Measurements from ENCODE around the gene PROK1.

The PROK1 gene

DNA sequence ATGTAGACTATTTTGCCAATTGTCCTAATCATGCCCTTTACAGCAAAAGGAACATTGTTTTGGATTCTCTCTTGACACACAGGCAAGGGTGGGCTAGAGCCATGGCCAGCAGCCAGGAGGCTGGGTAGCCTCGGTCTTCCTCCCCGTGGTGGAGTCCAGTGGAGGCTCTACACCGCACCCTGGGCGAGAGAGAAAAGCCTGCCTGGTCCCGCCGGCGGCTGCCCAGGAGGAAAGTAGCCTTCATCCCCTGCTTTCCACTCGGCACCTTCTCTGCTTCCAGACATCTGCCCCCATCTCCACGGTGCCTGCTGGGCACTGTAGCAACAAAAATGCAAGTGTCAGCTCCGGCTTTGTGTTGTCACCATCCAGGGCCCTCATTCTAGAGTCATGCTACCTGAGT, 21.6 kb downstream of the PROK1 start:
- H3K4me3 ChIP-seq (ENCODE audit: low read depth, low read length) = no peak overlapping the region
- in situ Hi-C loops (cut with HindIII; ENCODE audit: low sequenced_read_pairs) = no loop called here
- TF ChIP-seq, protein P1, sequence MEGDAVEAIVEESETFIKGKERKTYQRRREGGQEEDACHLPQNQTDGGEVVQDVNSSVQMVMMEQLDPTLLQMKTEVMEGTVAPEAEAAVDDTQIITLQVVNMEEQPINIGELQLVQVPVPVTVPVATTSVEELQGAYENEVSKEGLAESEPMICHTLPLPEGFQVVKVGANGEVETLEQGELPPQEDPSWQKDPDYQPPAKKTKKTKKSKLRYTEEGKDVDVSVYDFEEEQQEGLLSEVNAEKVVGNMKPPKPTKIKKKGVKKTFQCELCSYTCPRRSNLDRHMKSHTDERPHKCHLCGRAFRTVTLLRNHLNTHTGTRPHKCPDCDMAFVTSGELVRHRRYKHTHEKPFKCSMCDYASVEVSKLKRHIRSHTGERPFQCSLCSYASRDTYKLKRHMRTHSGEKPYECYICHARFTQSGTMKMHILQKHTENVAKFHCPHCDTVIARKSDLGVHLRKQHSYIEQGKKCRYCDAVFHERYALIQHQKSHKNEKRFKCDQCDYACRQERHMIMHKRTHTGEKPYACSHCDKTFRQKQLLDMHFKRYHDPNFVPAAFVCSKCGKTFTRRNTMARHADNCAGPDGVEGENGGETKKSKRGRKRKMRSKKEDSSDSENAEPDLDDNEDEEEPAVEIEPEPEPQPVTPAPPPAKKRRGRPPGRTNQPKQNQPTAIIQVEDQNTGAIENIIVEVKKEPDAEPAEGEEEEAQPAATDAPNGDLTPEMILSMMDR (IDR thresholded peaks at IDR 0.05; ENCODE audit: low read depth, low read length, missing control alignments) = no peak
- DNase-seq (ENCODE audit: low read depth) = no peak

DNA sequence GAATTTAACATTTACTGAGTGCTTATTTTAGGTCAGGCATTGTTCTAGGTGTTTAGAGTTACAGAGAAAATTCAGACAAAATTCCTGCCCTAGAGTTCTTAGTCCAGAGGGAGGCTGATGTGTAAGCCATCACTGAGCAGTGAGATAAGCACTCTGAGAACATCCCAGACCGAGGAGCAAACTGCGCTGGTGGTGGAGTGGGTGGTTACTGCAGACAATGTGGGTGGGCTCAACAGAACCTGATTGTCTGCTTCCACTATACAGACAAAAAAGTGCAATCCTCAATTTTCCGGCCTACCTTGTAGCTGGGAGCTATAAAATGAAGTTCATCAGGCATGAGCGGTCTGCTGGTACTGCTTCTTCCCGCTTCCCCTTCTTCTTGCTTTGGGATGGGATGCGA, 23.5 kb downstream of the PROK1 start:
- TF ChIP-seq, protein P1 (IDR thresholded peaks at IDR 0.05; ENCODE audit: low read depth, low read length, missing control alignments) = no peak
- in situ Hi-C loops (cut with HindIII; ENCODE audit: low sequenced_read_pairs) = no loop called here
- no peak overlapping the region for H3K4me3 ChIP-seq (ENCODE audit: low read depth, low read length)
- DNase-seq (ENCODE audit: low read depth) = no peak

DNA sequence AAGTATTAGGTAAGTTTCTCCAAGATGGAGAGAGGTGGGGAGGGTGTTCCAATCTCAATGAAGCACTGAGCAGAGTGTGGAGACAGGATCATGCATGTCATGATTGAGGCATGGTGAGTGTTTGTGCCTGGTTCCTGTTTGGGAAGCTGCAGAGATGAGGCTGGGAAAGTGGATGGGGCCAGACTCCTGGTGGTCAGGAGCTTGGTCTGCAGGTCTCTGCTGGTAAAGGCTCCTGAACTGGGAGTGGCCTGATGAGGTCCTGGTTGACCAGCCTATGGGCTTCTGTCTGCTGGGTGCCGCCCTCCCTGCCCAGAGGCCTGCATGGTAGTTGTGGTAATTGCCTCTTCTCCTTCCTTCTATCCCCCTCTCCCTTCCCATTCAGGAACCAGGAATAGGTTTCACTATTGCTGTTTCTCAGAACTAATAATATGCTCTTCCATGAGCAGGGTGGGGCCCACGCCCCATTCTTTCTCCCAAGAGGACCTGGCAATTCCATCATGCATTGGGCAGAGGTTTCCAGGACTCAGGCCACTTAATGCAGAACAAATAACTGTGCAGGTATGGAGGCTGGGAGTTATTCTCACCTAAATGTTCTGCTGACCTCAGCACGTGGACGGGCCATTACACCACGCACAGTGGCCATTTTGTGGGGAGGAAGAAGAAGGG, 24.5 kb downstream of the PROK1 start:
- DNase-seq (ENCODE audit: low read depth) = no peak
- TF ChIP-seq, protein P1 (IDR thresholded peaks at IDR 0.05; ENCODE audit: low read depth, low read length, missing control alignments) = no peak
- in situ Hi-C loops (cut with HindIII; ENCODE audit: low sequenced_read_pairs) = no loop called here
- no peak overlapping the region for H3K4me3 ChIP-seq (ENCODE audit: low read depth, low read length)

DNA sequence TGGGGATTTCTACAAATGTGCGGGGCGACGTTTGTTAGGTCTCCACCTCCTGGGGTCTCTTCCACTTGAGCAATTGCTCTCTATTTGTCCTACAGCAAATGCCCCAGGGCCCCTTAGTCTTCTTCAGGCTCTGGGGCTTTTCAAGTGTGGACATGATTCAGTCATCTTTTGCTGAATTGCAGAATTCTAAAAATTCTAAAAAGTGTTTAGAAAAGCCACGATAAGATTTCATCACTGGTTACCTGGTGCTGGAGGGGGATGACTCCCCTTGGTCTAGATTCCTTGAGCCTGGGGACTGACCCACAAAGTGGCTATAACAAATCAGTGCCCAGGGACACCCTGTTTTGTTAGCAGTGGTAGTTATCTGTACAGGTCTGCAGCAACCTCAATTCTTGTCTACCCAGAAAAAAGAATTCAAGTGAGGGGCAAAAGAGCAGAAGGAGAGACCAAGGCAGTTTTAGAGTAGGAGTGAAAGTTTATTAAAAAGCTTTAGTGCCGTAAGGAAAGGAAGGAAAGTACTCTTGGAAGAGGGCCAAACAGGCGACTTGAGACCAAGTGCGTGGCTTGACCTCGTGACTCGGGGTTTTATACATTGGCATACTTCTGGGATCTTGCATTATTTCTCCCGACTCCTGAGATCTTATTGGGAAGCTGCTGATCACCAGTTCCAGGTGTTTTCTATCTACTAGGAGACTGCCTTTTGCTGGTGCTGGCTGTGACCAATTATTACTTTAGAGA, 25.2 kb downstream of the PROK1 start:
- no peak overlapping the region for H3K4me3 ChIP-seq (ENCODE audit: low read depth, low read length)
- no peak for DNase-seq (ENCODE audit: low read depth)
- TF ChIP-seq, protein P1 (IDR thresholded peaks at IDR 0.05; ENCODE audit: low read depth, low read length, missing control alignments) = no peak
- in situ Hi-C loops (cut with HindIII; ENCODE audit: low sequenced_read_pairs) = no loop called here

DNA sequence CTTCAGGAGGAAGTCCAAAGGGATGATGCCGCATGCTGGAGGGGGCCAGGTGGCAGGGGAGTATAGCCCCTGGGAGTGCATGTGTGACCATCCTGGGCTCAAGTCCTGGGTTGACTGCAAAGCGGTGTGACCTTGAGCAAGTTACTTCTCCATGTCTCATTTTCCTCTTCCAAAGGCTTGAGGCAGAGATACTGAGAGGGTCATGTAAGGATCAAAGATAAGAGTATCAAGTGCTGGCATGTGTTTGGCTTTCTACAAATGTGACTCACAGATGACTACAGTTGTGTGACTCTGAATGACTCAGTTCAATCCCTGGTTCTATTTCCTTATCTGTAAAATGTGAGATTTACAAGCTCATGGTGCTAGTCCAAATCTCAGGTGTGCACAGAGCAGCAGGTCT, 26.1 kb downstream of the PROK1 start:
- in situ Hi-C loops (cut with HindIII; ENCODE audit: low sequenced_read_pairs) = no loop called here
- TF ChIP-seq, protein P1 (IDR thresholded peaks at IDR 0.05; ENCODE audit: low read depth, low read length, missing control alignments) = no peak
- no peak for DNase-seq (ENCODE audit: low read depth)
- no peak overlapping the region for H3K4me3 ChIP-seq (ENCODE audit: low read depth, low read length)

DNA sequence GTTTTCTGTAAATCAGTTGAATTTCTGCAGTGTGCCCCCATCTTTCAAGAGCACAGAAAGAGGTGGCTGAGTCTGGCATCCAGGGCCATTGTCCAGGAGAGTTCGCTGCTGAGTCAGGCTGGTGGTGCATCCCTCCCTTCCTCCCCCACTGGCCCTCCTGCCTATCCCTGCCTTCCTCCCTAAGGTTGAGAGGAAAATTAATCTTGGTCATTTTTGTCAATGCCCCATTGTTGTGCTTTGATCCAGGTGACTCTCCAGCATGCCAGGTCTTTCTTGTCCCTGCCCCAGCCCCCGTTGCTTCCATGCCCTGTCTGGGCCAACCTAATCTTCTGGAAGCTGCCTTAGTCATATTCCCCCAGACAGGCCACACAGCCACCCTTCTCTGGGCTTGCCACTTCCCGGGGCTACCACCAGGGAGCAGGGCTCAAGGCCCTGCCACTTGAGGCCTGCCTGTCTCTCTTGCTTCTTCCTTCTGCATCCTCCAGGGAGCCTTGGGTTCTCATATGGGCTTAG, 26.6 kb downstream of the PROK1 start:
- DNase-seq (ENCODE audit: low read depth) = no peak
- TF ChIP-seq, protein P1 (IDR thresholded peaks at IDR 0.05; ENCODE audit: low read depth, low read length, missing control alignments) = no peak
- in situ Hi-C loops (cut with HindIII; ENCODE audit: low sequenced_read_pairs) = no loop called here
- H3K4me3 ChIP-seq (ENCODE audit: low read depth, low read length) = no peak overlapping the region
